Smooth muscle cell (in vitro differentiated cells): ENCODE data around the gene BDKRB2. TPM values are rescaled to one million over a fixed set of nuclear protein-coding genes. Genes with fewer than 3 reads are reported as not detected.

Experiments
- DNase-seq: peaks from one replicate; lab custom pipeline; 2025; ENCODE audit not compliant: unreplicated experiment; lab: John Stamatoyannopoulos, UW
- H2AFZ ChIP-seq: fragments of 200-600 bp; sonication (generic); 2 replicates; pipeline ENCODE4 v1.6.0; 2016; ENCODE audit warnings: antibody characterized with exemption, low read depth, mild to moderate bottlenecking
- H3F3A ChIP-seq: fragments of 200-600 bp; sonication (generic); 2 replicates; pipeline ENCODE4 v1.6.0; 2017; ENCODE audit warnings: antibody characterized with exemption, low read depth
- H3K27ac ChIP-seq: fragments of 200-600 bp; sonication (generic); 2 replicates; pipeline ENCODE4 v1.5.1; 2016; ENCODE audit warnings: low read depth, mild to moderate bottlenecking
- H3K27me3 ChIP-seq: fragments of 200-600 bp; sonication (generic); 2 replicates; pipeline ENCODE4 v1.6.1; 2016; ENCODE audit warnings: low read depth, mild to moderate bottlenecking
- H3K36me3 ChIP-seq: fragments of 200-600 bp; sonication (generic); 2 replicates; pipeline ENCODE4 v1.5.1; 2016; ENCODE audit warnings: low read depth
- H3K4me1 ChIP-seq: fragments of 200-600 bp; sonication (generic); 2 replicates; pipeline ENCODE4 v1.5.1; 2016; ENCODE audit warnings: low read depth
- H3K4me2 ChIP-seq: fragments of 200-600 bp; sonication (generic); 2 replicates; pipeline ENCODE4 v1.6.0; 2016; ENCODE audit warnings: mild to moderate bottlenecking
- H3K4me3 ChIP-seq: fragments of 200-600 bp; sonication (generic); 2 replicates; pipeline ENCODE4 v1.5.1; 2016; ENCODE audit warnings: mild to moderate bottlenecking
- H3K79me2 ChIP-seq: fragments of 200-600 bp; sonication (generic); 2 replicates; pipeline ENCODE4 v1.6.0; 2016; ENCODE audit warnings: low read depth, mild to moderate bottlenecking
- H3K9ac ChIP-seq: fragments of 200-600 bp; sonication (generic); 2 replicates; pipeline ENCODE4 v1.6.0; 2016; ENCODE audit warnings: low read depth
- H3K9me3 ChIP-seq: fragments of 200-600 bp; sonication (generic); replicated peaks from 2 replicates; pipeline ENCODE4 v1.5.1; 2016; ENCODE audit warnings: low read depth
- H4K20me1 ChIP-seq: fragments of 200-600 bp; sonication (generic); 2 replicates; pipeline ENCODE4 v1.6.0; 2016; ENCODE audit warnings: low read depth
- WGBS: methylation state at CpG from one replicate; pipeline ENCODE4 v1.1.7; 2016; ENCODE audit warnings: low lambda C conversion rate; 5-methylcytosine and 5-hydroxymethylcytosine counted together
- polyA plus RNA-seq: library from polyadenylated mRNA; unstranded; fragments of >200 nt; fragmentation: Nextera tagmentation; extraction: Ambion mirVana; gene quantifications from 2 replicates; pipeline ENCODE4 v1.2.1, GENCODE V29; 2016
- total RNA-seq: library from RNA; depleted of rRNA; stranded (reverse); fragments of >200 nt; gene quantifications from 2 replicates; pipeline ENCODE4 v1.2.3, GENCODE V29; 2014
- TF ChIP-seq, protein P1 (sequence below): fragments of 200-600 bp; sonication (generic); IDR thresholded peaks from 2 replicates; pipeline ENCODE4 v1.5.1; 2017; ENCODE audit warnings: borderline replicate concordance, mild to moderate bottlenecking, antibody characterized with exemption; ENCODE audit not compliant: insufficient read depth, poor library complexity, severe bottlenecking

The BDKRB2 gene
- total and polyA plus RNA-seq, 2 experiments from 2014 or later: 10.4 to 16.9 TPM

- H3K36me3 ChIP-seq: no peaks in the 10 kb centered on the region
- WGBS: 79% methylated on average over 11 of the region's 11 CpGs
- TF ChIP-seq, protein P1, sequence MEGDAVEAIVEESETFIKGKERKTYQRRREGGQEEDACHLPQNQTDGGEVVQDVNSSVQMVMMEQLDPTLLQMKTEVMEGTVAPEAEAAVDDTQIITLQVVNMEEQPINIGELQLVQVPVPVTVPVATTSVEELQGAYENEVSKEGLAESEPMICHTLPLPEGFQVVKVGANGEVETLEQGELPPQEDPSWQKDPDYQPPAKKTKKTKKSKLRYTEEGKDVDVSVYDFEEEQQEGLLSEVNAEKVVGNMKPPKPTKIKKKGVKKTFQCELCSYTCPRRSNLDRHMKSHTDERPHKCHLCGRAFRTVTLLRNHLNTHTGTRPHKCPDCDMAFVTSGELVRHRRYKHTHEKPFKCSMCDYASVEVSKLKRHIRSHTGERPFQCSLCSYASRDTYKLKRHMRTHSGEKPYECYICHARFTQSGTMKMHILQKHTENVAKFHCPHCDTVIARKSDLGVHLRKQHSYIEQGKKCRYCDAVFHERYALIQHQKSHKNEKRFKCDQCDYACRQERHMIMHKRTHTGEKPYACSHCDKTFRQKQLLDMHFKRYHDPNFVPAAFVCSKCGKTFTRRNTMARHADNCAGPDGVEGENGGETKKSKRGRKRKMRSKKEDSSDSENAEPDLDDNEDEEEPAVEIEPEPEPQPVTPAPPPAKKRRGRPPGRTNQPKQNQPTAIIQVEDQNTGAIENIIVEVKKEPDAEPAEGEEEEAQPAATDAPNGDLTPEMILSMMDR: no peak
- no peak for DNase-seq
- H3F3A ChIP-seq: no peaks in the 10 kb centered on the region
- H4K20me1 ChIP-seq: no peaks in the 10 kb centered on the region
- H3K4me2 ChIP-seq: no peak overlapping the region
- H3K4me1 ChIP-seq: peaks cover 4% of the 10 kb centered on the region
- no peak overlapping the region for H3K4me3 ChIP-seq
- no peak overlapping the region for H2AFZ ChIP-seq
- H3K9me3 ChIP-seq: no peaks in the 10 kb centered on the region
- H3K9ac ChIP-seq: peak overlapping the region; percentile 38
- no peaks in the 10 kb centered on the region for H3K79me2 ChIP-seq
- peak overlapping the region; percentile 47 for H3K27ac ChIP-seq
- no peaks in the 10 kb centered on the region for H3K27me3 ChIP-seq
Observed at GRCh38 chr14:96189281-96189711, 15.3 kb upstream of the BDKRB2 start.

DNA sequence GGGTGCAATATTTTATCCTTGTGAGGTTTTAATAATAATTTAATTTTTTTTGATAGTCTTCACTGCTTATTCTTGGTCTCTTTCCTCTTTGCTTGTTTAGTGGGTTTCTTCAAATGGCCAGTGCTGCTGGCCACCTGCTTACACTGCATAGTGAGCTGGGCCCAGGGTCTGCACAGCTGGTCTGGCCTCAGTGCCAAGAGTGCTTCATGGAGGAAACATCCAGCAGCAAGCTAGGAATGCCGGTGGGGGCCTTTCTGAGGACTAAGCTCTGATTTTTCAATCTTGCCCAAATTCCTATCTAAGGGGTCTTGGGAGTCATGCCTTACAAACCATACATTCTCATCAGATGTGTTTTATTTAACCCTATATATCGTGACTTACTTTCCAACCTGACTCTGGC, 13.3 kb upstream of the BDKRB2 start:
- no peak for DNase-seq
- TF ChIP-seq, protein P1: no peak
- no peak overlapping the region for H3K4me3 ChIP-seq
- no peaks in the 10 kb centered on the region for H3F3A ChIP-seq
- H3K9me3 ChIP-seq: no peaks in the 10 kb centered on the region
- peaks cover 4% of the 10 kb centered on the region for H3K4me1 ChIP-seq
- no peak overlapping the region for H3K27ac ChIP-seq
- H4K20me1 ChIP-seq: no peaks in the 10 kb centered on the region
- no peak overlapping the region for H3K4me2 ChIP-seq
- WGBS: 84% methylated on average over 2 of the region's 2 CpGs
- H3K27me3 ChIP-seq: no peaks in the 10 kb centered on the region
- H2AFZ ChIP-seq: no peak overlapping the region
- H3K9ac ChIP-seq: no peak overlapping the region
- H3K79me2 ChIP-seq: no peaks in the 10 kb centered on the region
- H3K36me3 ChIP-seq: no peaks in the 10 kb centered on the region

DNA sequence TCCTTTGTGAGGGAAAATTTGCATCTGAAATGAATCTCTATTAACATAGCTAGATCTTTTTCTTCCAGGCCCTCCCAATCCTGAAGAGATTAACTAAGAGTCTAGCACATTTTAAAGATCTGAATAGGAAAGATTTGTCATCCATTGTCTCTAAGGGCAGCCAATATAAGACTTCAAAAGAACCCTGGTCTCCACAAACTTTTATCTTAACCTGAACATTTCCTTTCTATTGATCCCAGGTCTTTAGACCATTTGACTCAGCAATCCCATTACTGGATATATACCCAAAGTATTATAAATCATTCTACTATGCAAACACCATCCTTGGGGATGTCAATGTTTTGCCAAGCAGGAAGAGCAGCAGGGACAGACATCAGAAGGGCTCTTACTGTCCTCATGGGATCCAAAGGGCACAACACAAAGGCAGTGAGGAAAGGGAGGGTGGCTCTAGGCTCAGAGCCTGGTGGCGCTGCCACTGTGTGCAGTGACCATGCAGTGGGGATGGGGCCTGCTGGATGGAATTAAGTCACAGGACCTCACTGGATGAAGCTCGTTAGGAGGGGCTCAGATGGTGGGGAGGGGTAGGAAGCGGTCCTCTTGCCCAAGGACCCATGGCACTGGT, 12.7 kb upstream of the BDKRB2 start:
- H3F3A ChIP-seq: no peaks in the 10 kb centered on the region
- H3K9me3 ChIP-seq: no peaks in the 10 kb centered on the region
- no peaks in the 10 kb centered on the region for H3K79me2 ChIP-seq
- TF ChIP-seq, protein P1: no peak
- H3K4me2 ChIP-seq: no peak overlapping the region
- H3K4me1 ChIP-seq: peaks cover 4% of the 10 kb centered on the region
- H2AFZ ChIP-seq: no peak overlapping the region
- 85% methylated on average over 3 of the region's 3 CpGs for WGBS
- H3K36me3 ChIP-seq: no peaks in the 10 kb centered on the region
- H3K4me3 ChIP-seq: no peak overlapping the region
- H3K27ac ChIP-seq: no peak overlapping the region
- no peak overlapping the region for H3K9ac ChIP-seq
- no peaks in the 10 kb centered on the region for H4K20me1 ChIP-seq
- no peaks in the 10 kb centered on the region for H3K27me3 ChIP-seq
- DNase-seq: no peak
